ENCODE results near the gene CHSY1. TPM values are rescaled to one million over a fixed set of nuclear protein-coding genes. Genes with fewer than 3 reads are reported as not detected.

The CHSY1 gene
- total RNA-seq, 2 experiments from 2014 or later, result 5.8 to 6.7 TPM

- no peak for TF ChIP-seq CTCF (IDR thresholded peaks at IDR 0.05)
- POLR2A ChIA-PET, result no interaction called here
- H3K4me3 ChIP-seq (ENCODE audit: low read length), result no peak overlapping the region
- Mint-ChIP-seq H3K4me1 (ENCODE audit: low read depth) (peaks cover 31% of the 10 kb centered on the region), H3K4me3 (no peak overlapping the region), H3K27ac (peak overlapping the region; percentile 60), H3K9me3 (no peaks in the 10 kb centered on the region), H3K36me3 (ENCODE audit: low read depth) (peaks cover 25% of the 10 kb centered on the region), H3K27me3 (no peaks in the 10 kb centered on the region)
- ATAC-seq (ENCODE audit: poor library complexity) (peak; percentile 73), DNase-seq (peak in 1 of 14 experiments; percentile 13)
- intact Hi-C loops (cut with DNase I, micrococcal nuclease), result no loop called here
- H3K4me1 ChIP-seq (ENCODE audit: insufficient read depth, low read length), result no peaks in the 10 kb centered on the region
- no peaks in the 10 kb centered on the region for H3K9me3 ChIP-seq (ENCODE audit: control insufficient read depth in 1 of 2, insufficient read depth in 1 of 2, low read length in 2 of 2)
- H3K27ac ChIP-seq (ENCODE audit: low read depth in 1 of 2, low read length in 2 of 2), result no peak overlapping the region
- CTCF ChIA-PET, result interaction anchor here (1.9 kb wide), 1 partner anchor 26 kb away, joined by 3 read pairs; no protein-coding TSS in a partner anchor
- peaks cover 16% of the 10 kb centered on the region for H3K36me3 ChIP-seq (ENCODE audit: insufficient read depth, low read length)
- no peaks in the 10 kb centered on the region for H3K27me3 ChIP-seq (ENCODE audit: control insufficient read depth in 1 of 2, insufficient read depth in 2 of 2, low read length in 2 of 2)
Measured at GRCh38 chr15:101180620-101181307, 71.1 kb downstream of the CHSY1 start.

GRCh38 chr15:101179341-101180153, 72.3 kb downstream of the CHSY1 start:
- TF ChIP-seq CTCF (IDR thresholded peaks at IDR 0.05), result no peak
- Mint-ChIP-seq H3K27me3 (no peaks in the 10 kb centered on the region), H3K4me3 (no peak overlapping the region), H3K27ac (peak overlapping the region; percentile 60), H3K9me3 (no peaks in the 10 kb centered on the region), H3K36me3 (ENCODE audit: low read depth) (peaks cover 25% of the 10 kb centered on the region), H3K4me1 (ENCODE audit: low read depth) (peaks cover 35% of the 10 kb centered on the region)
- ChIA-PET POLR2A (interaction anchor here (1.4 kb wide), 1 partner anchor 12 kb away, joined by 3 read pairs; no protein-coding TSS in a partner anchor), CTCF (no interaction called here)
- Histone ChIP-seq H3K4me1 (ENCODE audit: insufficient read depth, low read length) (no peaks in the 10 kb centered on the region), H3K9me3 (ENCODE audit: control insufficient read depth in 1 of 2, insufficient read depth in 1 of 2, low read length in 2 of 2) (no peaks in the 10 kb centered on the region), H3K27ac (ENCODE audit: low read depth in 1 of 2, low read length in 2 of 2) (no peak overlapping the region), H3K4me3 (ENCODE audit: low read length) (no peak overlapping the region), H3K27me3 (ENCODE audit: control insufficient read depth in 1 of 2, insufficient read depth in 2 of 2, low read length in 2 of 2) (no peaks in the 10 kb centered on the region), H3K36me3 (ENCODE audit: insufficient read depth, low read length) (peaks cover 21% of the 10 kb centered on the region)
- DNase-seq (no peak), ATAC-seq (ENCODE audit: poor library complexity) (no peak)
- intact Hi-C loops (cut with DNase I, micrococcal nuclease), result no loop called here

GRCh38 chr15:101178931-101179330, 72.9 kb downstream of the CHSY1 start:
- POLR2A ChIA-PET, result interaction anchor here (1.4 kb wide), 1 partner anchor 11 kb away, joined by 3 read pairs; no protein-coding TSS in a partner anchor
- no peak overlapping the region for H3K4me3 ChIP-seq (ENCODE audit: low read length)
- CTCF ChIA-PET, result no interaction called here
- ATAC-seq (ENCODE audit: poor library complexity) (no peak), DNase-seq (no peak)
- H3K36me3 Mint-ChIP-seq (ENCODE audit: low read depth), result peaks cover 25% of the 10 kb centered on the region
- H3K4me3 Mint-ChIP-seq, result no peak overlapping the region
- H3K27me3 ChIP-seq (ENCODE audit: control insufficient read depth in 1 of 2, insufficient read depth in 2 of 2, low read length in 2 of 2), result no peaks in the 10 kb centered on the region
- TF ChIP-seq CTCF (IDR thresholded peaks at IDR 0.05), result no peak
- H3K27me3 Mint-ChIP-seq, result no peaks in the 10 kb centered on the region
- H3K27ac Mint-ChIP-seq, result no peak overlapping the region
- peaks cover 35% of the 10 kb centered on the region for H3K4me1 Mint-ChIP-seq (ENCODE audit: low read depth)
- H3K4me1 ChIP-seq (ENCODE audit: insufficient read depth, low read length), result no peaks in the 10 kb centered on the region
- H3K36me3 ChIP-seq (ENCODE audit: insufficient read depth, low read length), result peaks cover 23% of the 10 kb centered on the region
- H3K9me3 ChIP-seq (ENCODE audit: control insufficient read depth in 1 of 2, insufficient read depth in 1 of 2, low read length in 2 of 2), result no peaks in the 10 kb centered on the region
- no peaks in the 10 kb centered on the region for H3K9me3 Mint-ChIP-seq
- intact Hi-C loops (cut with DNase I, micrococcal nuclease), result no loop called here
- no peak overlapping the region for H3K27ac ChIP-seq (ENCODE audit: low read depth in 1 of 2, low read length in 2 of 2)
